HG03095 (cell line): ENCODE results near the gene DNASE1L3.
A peak's percentile ranks its signal among the peaks of the same experiment; 100 is the strongest.
"Not testable (repeated sequence)": the region's sequence is repeated elsewhere in the genome, so short reads cannot be mapped to it uniquely, and the experiment has no call there.

Source experiments
- ATAC-seq: cut with Tn5 transposase; IDR thresholded peaks from one replicate; pipeline ENCODE4 v1.9.1; 2021; ENCODE audit warnings: moderate library complexity; ENCODE audit not compliant: unreplicated experiment

The DNASE1L3 gene

DNA sequence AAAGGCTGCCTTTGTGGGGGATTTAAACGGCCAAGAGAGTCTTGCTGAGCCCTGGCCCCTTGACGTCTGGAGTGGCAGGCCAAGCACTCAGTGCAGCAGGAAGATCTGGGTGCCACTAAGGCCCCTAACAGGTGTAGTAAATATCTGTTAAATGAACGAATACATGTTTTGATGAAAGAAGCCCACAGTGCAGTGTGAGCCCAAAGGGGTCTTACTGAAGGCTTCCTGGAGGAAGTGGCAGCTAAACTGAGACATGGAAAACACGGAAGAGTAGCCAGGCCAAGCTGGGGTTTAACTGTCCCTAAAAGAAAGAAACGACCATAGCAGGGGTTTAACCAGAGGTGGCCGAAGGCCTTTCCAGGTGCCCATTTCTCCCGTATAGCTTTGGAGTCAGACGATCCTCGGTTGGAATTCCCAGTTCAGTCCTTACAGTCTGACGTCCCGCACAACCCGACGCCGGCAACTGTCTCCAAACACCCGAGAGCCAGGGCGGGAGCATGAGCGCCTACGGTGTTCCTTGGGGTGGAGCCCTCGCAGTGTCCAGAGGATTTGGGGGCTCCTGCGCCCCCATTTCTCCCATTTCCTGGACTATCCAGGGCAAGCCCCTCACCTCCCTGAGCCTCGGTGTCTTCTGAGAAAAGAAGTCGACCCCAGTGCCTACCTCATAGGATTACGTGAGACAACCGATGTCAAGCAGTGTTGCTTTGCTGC, 25.9 kb upstream of the DNASE1L3 start:
- no peak for ATAC-seq

DNA sequence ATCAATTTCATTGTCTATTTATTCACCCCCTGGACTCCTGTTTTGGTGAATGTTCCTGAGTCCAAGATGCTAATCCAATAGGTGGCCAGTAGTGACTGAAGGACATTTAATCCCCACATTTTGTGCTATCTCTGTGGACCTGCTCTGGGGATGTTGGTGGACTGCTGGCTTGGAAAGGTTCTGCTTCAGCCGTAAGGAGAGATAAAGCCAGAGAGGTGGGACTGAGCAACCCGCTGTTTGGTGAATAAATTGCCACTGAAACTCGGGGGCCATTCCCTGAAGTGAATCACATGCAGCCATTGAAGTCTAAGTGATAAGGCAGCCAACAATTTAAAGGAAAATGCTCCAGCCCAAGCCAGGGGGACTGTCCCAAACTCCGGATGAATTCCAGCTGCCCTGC, 25.2 kb upstream of the DNASE1L3 start:
- no peak for ATAC-seq

- no peak for ATAC-seq
Observed at GRCh38 chr3:58234516-58234931, 23.8 kb upstream of the DNASE1L3 start.

DNA sequence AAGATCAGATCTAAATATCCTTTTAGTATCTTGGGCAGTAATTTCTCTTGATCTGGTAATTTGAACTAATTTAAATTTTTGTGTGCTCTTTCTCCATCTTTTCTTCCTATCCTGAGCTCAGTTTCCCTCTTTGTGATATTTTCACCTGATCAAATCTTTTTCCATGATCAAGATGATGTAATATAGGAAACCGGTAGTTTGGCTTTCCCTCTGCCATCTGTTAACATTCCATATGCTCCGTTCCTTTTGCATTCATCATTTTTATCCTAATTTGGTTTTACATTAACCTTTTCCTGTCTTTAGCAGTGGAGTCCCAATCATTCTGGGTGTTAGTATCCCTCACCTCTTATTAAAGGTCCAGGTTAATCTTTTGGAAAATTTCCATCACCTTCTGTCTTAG, 20.9 kb upstream of the DNASE1L3 start:
- no peak for ATAC-seq

GRCh38 chr3:58230876-58231552, 20.2 kb upstream of the DNASE1L3 start:
- no peak for ATAC-seq

GRCh38 chr3:58227933-58228332, 17.2 kb upstream of the DNASE1L3 start:
- ATAC-seq = not testable (repeated sequence)

- no peak for ATAC-seq
Observed at GRCh38 chr3:58223855-58224254, 13.1 kb upstream of the DNASE1L3 start.

DNA sequence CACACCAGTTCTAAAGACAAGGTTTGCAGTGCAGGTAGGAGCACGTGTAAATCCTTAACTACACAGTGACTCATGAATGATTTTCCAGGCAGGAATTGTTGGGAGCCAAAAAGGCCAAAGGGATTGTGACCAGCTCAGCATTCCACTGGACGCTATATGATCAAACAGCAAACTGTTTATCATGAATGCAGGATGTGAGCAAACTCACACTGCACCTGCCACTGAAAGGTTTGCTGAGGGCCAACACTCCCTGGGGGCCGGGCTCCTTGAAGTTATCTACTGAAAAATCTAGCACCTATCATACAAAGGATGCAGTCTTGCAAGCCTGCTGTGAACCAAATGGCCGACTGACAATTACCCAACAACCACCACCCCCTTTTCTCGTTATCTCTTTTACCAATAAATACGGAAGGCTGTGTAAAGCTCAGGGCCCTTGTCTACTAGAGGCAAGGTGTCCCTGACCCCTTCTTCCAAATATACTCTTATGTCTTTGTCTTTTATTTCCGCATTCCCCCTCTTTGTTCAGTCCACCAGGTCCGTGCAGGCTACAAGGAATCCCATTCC, 11.5 kb upstream of the DNASE1L3 start:
- no peak for ATAC-seq

DNA sequence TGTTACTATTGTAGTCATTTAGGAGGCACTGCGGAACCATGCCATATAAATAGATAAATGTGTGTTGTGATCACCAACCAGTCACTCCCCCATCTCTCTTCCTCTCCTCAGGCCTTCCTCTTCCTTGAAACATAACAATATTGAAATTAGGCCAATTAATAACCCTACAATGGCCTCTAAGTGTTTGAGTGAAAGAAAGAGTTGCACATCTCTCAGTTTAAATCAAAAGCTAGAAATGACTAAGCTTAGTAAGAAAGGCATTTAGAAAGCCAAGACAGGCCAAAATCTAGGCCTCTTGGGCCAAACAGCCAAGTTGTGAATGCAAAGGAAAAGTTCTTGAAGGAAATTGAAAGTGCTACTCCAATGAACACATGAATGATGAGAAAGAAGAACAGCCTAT, 8.1 kb upstream of the DNASE1L3 start:
- no peak for ATAC-seq

DNA sequence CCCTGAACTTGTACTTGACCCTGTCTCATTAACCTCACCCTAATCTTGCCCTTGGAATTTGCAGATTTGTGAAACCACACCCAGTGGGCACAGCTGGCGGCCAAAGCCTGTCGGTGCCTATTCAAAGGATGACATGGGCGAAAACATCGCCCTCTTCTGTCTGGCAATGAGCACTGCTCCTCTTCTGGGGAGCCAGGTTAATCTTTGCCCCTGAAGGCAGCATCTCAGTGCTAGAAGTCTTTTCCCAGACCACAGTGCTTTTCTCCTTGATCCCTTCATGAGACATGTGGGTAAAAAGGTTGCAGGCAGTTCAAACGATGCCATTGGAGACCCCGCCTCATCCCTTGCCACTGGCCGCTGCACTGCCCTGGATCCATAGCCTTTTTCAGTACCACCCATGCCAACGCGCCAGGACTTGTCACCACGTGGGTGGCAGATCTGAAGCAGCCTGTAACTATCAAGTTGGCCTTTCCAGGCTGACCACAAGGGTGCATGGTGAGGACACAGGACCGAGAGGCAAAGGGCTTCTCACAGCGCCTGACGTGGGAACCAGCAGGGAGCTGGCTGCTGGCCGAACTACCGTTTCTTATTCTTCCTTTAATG, 6.5 kb upstream of the DNASE1L3 start:
- ATAC-seq = no peak

DNA sequence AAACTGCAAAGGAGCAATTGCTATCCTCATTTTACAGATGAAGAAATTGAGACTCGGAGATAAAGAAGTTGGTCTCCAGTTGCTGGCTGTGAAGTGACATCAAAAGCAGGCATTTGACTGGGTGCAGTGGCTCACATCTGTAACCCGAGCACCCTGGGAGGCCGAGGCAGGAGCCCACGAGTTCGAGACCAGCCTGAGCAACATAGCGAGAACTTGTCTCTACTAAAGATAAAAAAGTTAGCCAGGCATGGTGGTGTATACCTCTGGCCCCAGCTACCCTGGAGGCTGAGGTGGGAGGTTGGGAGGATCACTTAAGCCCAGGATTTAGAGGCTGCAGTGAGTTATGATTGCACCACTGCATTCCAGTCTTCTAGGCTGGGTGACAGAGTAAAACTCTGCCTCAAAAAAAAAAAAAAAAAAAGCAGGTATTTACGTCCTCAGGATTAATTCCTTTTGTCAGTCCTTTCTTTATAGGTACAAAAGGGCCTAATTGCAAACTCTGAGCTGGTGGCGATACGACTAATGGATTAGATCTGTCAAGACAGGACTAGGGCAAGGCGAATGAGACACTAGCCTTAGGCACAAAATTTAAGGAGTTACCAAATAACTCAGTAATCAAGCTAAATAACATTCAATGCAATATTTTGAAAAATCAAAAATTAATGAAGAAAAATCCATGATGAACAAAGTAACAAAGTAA, 5.9 kb upstream of the DNASE1L3 start:
- no peak for ATAC-seq

DNA sequence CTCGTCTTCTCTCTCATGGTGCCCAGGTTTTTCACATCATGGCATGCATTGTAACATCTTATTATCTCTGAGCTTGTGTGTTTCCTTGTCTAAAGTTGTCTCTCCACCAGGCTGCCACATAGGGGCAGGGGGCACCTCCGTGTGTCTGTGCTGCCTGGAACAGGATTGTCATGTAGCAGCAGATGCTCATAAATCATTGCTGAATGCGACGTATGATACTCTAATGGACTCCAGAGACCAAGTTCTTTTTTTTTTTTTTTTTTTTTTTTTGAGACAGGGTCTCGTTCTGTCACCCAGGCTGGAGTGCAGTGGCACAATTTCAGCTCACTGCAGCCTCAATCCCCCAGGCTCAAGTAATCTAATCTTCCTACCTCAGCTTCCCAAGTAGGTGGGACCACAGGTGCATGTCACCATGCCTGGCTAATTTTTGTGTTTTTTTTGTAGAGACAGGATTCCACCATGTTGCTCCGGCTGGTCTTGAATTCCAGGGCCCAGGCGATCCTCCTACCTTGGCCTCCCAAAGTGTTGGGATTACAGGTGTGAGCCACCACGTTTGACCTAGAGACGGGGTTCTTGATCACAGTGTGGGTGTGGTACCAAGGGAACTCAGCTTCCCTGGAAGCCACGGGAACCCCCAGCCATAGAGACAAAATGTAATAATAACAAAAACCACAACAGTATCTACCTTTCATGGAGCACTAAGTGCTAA, 4.7 kb upstream of the DNASE1L3 start:
- peak; percentile 8 for ATAC-seq

DNA sequence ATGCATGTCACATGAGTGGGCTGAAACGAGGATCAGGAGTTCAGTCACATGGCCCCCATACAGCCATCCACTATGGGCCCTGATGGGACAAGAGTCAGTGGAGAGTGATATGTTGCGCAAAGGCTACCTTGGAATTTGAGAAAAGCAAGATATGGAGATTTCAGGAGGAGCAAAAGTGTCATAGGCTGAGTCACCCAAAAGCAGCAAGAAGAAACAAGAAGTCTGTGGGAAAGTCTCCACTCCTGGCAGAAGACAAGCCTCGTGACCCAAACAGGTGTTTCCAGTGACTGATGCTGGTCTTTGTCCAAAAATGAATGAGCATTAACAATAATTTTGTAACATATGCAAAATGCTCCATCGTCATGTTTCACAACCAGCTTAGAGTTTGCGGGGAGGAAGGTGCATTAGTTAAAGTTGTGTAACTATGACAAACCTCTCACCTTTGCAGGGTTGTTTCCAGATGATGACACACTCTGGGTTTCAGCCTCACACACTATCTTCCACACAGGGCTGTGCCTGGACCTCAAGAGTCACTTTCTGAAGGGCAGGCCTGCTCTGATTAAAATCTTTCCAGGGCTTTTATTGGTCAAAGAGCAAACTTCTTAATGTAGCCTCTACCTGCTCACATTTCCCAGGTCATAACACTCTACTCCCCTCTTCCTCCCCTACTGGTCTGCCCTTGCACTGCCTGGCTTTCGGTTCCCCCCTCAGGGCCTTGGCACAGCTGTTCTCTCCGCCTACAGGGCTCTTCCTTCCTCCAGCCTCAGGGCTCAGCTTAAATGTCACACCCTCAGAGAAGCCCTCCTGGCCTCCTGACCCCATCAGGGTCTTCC, 3.9 kb upstream of the DNASE1L3 start:
- ATAC-seq = peak; percentile 74

GRCh38 chr3:58209933-58210332, 839 bp downstream of the DNASE1L3 start:
- no peak for ATAC-seq

DNA sequence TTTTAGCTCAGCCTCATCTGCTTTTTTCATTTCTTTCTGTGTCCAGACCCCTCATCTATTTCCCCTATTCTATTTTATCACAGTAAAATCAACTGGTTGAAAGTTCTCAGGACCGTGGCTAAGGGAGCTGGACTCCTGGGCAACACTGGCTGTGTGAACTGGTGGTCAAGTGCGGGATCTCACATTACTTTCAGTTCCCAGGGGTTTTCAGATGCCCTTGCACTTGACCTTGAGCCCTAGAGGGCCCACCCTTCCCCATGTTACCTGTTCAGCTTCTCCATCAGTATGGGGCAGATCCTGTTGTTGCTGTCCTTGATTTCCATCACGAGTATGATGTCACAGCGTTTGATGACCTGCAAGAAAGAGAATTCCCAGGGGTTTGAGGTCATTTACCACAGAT, 2.8 kb downstream of the DNASE1L3 start:
- ATAC-seq = no peak

DNA sequence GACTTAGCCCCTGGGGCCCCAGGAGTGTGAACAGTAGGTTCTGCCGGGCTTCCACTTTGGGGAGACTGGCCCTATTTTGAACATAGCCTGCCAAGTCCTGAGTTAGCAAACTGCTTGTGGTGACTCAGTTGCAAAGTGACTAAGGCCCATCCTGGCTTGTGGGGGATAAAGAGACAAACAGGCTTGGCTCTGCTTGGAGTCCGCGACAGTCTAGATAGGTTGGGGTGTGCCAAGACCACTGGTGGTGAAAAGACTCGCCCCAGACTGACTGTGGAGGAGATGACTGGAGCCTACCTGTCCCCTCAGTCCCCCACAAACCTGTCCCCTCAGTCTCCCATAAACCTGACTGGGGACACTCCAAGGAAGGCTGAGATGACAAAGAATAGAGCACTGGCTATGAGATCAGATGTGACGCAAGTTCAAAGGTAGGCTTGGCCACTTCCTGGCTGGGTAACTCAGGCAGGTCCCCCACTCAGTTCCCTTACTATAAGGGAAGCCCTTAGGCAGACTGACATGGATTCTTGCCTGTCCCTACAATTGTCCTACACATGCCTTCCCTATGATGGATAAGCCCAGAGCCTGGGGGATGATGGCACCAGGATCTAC, 4.3 kb downstream of the DNASE1L3 start:
- ATAC-seq = no peak

DNA sequence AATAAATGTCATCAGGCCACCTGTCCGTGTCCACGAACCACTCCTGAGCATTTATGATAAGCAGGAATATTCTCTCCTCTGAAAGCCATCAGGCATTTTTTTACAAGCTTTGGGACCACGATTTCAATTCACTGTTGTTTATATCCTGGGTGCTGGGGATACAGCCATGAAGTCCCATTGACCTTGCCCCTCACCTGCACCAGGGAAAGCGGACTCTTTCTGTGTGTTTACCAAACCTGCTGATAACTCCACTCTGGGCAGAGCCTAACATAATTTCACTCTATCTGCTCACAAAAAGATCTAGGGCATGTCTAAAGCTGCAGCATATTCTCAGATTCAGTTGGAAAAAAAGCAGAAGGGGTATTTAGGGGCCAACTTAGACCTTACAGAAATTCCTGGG, 4.8 kb downstream of the DNASE1L3 start:
- ATAC-seq = no peak

GRCh38 chr3:58204720-58205119, 6.1 kb downstream of the DNASE1L3 start:
- no peak for ATAC-seq

- ATAC-seq = no peak
Observed at GRCh38 chr3:58203541-58203940, 7.2 kb downstream of the DNASE1L3 start.
